K562 (cell line): ENCODE results near the gene LSS. TPM values are rescaled to one million over a fixed set of nuclear protein-coding genes. Genes with fewer than 3 reads are reported as not detected.

ENCODE experiments used
- EGR1 ChIP-seq: fragments of 450-650 bp; conservative IDR thresholded peaks from 2 replicates; pipeline ENCODE4 v1.6.1; 2017; ENCODE audit warnings: mild to moderate bottlenecking
- JUN ChIP-seq, 2 experiments: sonication (generic) in 1 of 2; formaldehyde crosslinking in 1 of 2; IDR thresholded peaks; 2 replicates each; pipeline versions ENCODE4 v1.6.1 to v1.8.0; 2012 to 2022; ENCODE audit warnings: borderline replicate concordance in 2 of 2, mild to moderate bottlenecking in 2 of 2, improper control_type of control experiment in 1 of 2, low read depth in 1 of 2, low read length in 1 of 2, missing genetic modification reagents in 1 of 2
- MAZ ChIP-seq, 2 experiments: fragments of 450-650 bp in 1 of 2; sonication (generic) in 1 of 2; formaldehyde crosslinking; IDR thresholded peaks in 1 of 2; conservative IDR thresholded peaks in 1 of 2; 2 replicates each; pipeline versions ENCODE4 v1.4.0 to v1.5.0; 2020; ENCODE audit warnings: mild to moderate bottlenecking in 1 of 2, missing genetic modification reagents in 1 of 2
- MXD1 ChIP-seq: fragments of 250-450 bp; sonication (Bioruptor Pico); IDR thresholded peaks from 2 replicates; pipeline ENCODE4 v1.8.0; 2021; ENCODE audit warnings: borderline replicate concordance, mild to moderate bottlenecking, moderate library complexity; ENCODE audit not compliant: poor library complexity, severe bottlenecking
- NUFIP1 ChIP-seq: fragments of 450-650 bp; IDR thresholded peaks from 2 replicates; pipeline ENCODE4 v1.6.1; 2018; ENCODE audit not compliant: partially characterized antibody
- PHF20 ChIP-seq: fragments of 450-650 bp; IDR thresholded peaks from 2 replicates; pipeline ENCODE4 v1.6.1; 2018; ENCODE audit not compliant: partially characterized antibody
- POLR2A ChIP-seq: fragments of 450-650 bp; conservative IDR thresholded peaks from 2 replicates; pipeline ENCODE4 v1.6.1; 2016
- RAD51 ChIP-seq: fragments of 450-650 bp; IDR thresholded peaks from 2 replicates; pipeline ENCODE4 v1.7.1; 2016; ENCODE audit warnings: low read depth, mild to moderate bottlenecking, borderline replicate concordance
- THRB ChIP-seq: fragments of 450-650 bp; formaldehyde crosslinking; conservative IDR thresholded peaks from 2 replicates; pipeline ENCODE4 v1.4.0; 2022; ENCODE audit warnings: mild to moderate bottlenecking, missing genetic modification characterization
- ZSCAN32 ChIP-seq: fragments of 450-650 bp; formaldehyde crosslinking; IDR thresholded peaks from 2 replicates; pipeline ENCODE4 v1.4.0; 2020; ENCODE audit warnings: mild to moderate bottlenecking, moderate library complexity
- polyA plus RNA-seq, 8 experiments: library from polyadenylated mRNA; depleted of rRNA in 4 of 8; stranded (reverse) in 5 of 8; unstranded in 3 of 8; fragments of >200 nt; fragmentation: Nextera tagmentation in 2 of 8; fragmentation: Illumina TruSeq in 1 of 8; extraction: Ambion mirVana in 2 of 8; extraction: Trizol in 1 of 8; gene quantifications; 2 replicates each; pipeline versions ENCODE4 v1.2.1 to v1.2.3, GENCODE V29; 2011 to 2014; ENCODE audit warnings: inconsistent platforms in 1 of 8, missing spikeins in 1 of 8
- total RNA-seq, 7 experiments: library from RNA; depleted of rRNA in 6 of 7; stranded (reverse); fragments of >200 nt in 6 of 7; fragmentation: Illumina TruSeq in 2 of 7; extraction: Trizol in 2 of 7; gene quantifications; 2 replicates each; pipeline versions ENCODE4 v1.2.1 to v1.2.3, GENCODE V29; 2011 to 2021; ENCODE audit warnings: low replicate concordance in 1 of 7
- TF ChIP-seq, protein P1 (sequence below): sonication (generic); formaldehyde crosslinking; IDR thresholded peaks from 2 replicates; pipeline ENCODE4 v1.8.0; 2023; ENCODE audit warnings: missing genetic modification reagents, mild to moderate bottlenecking, borderline replicate concordance
- TF ChIP-seq, protein P2 (sequence below): fragments of 250-450 bp; sonication (Bioruptor Pico); IDR thresholded peaks from 2 replicates; pipeline ENCODE4 v1.5.0; 2021

The LSS gene
- total and polyA plus RNA-seq, 9 of the 15 experiments (the other 6 are each of a cell fraction or from before 2014, with no cell fraction given): 2.2 to 89.5 (median 37.4) TPM

DNA sequence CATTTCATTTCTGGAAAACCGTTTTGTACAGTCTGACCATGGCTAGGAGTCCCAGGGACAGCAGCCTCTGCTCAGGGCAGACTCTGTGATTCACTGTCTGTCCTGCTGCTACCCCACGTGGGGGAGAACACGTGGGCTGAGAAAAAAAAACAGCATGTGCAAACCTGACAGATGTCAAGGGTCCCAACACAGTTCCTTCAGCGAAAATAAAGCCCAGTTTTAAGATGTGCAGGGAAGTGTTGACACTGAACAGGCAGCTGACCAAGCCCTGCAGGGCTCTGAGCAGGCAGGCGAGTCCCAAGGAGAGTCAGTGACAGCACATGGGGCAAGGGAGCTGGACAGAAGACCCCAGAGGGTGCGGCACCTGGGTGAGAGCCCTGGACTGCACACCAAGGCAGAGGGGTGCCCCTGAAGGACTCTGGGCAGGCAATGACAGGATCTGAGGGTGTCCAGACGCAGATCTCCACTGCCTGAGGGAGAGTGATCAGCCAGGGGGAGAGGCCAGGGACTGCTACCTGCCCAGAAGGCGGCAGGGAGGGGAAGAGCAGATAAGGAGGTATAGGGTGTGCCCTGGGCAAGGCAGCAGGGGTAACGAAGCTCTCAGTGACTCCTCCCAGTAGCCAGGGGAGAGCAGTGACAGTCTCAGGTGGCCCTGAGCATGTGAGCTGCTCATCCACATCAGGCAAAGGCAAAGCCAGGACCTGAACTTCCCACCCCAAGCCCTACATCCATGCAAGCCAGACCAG, 39.2 kb downstream of the LSS start (continued):
- no peak for TF ChIP-seq MAZ (CRISPR knock-in tag; conservative IDR thresholded peaks at IDR 0.05 in 1 of 2, IDR thresholded peaks at IDR 0.05 in 1 of 2)
- TF ChIP-seq, protein P1, sequence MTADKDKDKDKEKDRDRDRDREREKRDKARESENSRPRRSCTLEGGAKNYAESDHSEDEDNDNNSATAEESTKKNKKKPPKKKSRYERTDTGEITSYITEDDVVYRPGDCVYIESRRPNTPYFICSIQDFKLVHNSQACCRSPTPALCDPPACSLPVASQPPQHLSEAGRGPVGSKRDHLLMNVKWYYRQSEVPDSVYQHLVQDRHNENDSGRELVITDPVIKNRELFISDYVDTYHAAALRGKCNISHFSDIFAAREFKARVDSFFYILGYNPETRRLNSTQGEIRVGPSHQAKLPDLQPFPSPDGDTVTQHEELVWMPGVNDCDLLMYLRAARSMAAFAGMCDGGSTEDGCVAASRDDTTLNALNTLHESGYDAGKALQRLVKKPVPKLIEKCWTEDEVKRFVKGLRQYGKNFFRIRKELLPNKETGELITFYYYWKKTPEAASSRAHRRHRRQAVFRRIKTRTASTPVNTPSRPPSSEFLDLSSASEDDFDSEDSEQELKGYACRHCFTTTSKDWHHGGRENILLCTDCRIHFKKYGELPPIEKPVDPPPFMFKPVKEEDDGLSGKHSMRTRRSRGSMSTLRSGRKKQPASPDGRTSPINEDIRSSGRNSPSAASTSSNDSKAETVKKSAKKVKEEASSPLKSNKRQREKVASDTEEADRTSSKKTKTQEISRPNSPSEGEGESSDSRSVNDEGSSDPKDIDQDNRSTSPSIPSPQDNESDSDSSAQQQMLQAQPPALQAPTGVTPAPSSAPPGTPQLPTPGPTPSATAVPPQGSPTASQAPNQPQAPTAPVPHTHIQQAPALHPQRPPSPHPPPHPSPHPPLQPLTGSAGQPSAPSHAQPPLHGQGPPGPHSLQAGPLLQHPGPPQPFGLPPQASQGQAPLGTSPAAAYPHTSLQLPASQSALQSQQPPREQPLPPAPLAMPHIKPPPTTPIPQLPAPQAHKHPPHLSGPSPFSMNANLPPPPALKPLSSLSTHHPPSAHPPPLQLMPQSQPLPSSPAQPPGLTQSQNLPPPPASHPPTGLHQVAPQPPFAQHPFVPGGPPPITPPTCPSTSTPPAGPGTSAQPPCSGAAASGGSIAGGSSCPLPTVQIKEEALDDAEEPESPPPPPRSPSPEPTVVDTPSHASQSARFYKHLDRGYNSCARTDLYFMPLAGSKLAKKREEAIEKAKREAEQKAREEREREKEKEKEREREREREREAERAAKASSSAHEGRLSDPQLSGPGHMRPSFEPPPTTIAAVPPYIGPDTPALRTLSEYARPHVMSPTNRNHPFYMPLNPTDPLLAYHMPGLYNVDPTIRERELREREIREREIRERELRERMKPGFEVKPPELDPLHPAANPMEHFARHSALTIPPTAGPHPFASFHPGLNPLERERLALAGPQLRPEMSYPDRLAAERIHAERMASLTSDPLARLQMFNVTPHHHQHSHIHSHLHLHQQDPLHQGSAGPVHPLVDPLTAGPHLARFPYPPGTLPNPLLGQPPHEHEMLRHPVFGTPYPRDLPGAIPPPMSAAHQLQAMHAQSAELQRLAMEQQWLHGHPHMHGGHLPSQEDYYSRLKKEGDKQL (CRISPR knock-in tag): 0 out of 2 replicates have a peak, but pooled peaks have one; percentile 29
- peak; percentile 19; the same call in 1 of the 2 replicates for TF ChIP-seq JUN (IDR thresholded peaks at IDR 0.05; ENCODE audit: borderline replicate concordance, low read depth, low read length)
- TF ChIP-seq JUN (CRISPR knock-in tag; IDR thresholded peaks at IDR 0.05; ENCODE audit: borderline replicate concordance): no peak
- TF ChIP-seq, protein P2, sequence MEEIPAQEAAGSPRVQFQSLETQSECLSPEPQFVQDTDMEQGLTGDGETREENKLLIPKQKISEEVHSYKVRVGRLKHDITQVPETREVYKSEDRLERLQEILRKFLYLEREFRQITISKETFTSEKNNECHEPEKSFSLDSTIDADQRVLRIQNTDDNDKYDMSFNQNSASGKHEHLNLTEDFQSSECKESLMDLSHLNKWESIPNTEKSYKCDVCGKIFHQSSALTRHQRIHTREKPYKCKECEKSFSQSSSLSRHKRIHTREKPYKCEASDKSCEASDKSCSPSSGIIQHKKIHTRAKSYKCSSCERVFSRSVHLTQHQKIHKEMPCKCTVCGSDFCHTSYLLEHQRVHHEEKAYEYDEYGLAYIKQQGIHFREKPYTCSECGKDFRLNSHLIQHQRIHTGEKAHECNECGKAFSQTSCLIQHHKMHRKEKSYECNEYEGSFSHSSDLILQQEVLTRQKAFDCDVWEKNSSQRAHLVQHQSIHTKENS (CRISPR knock-in tag): no peak
- peak; percentile 27; the same call in 1 of the 2 replicates for TF ChIP-seq POLR2A
- TF ChIP-seq MXD1 (CRISPR knock-in tag): peak; percentile 57
- 0 out of 2 replicates have a peak, but pooled peaks have one; percentile 29 for TF ChIP-seq EGR1
- no peak for TF ChIP-seq THRB
- peak; percentile 74 for TF ChIP-seq RAD51
- TF ChIP-seq PHF20: no peak
- TF ChIP-seq ZSCAN32 (CRISPR knock-in tag): no peak
- no peak for TF ChIP-seq NUFIP1
